HEK293 (cell line): Measurements from ENCODE around the gene TREH.

Experiments used
- BCL11A ChIP-seq: fragments of 450-650 bp; formaldehyde crosslinking; IDR thresholded peaks from 2 replicates; pipeline ENCODE4 v1.5.1; 2016; ENCODE audit warnings: low read depth, missing biosample characterization, missing genetic modification characterization
- FEZF1 ChIP-seq: fragments of 450-650 bp; formaldehyde crosslinking; IDR thresholded peaks from 2 replicates; pipeline ENCODE4 v1.5.1; 2016; ENCODE audit warnings: missing biosample characterization, missing genetic modification characterization
- HIC1 ChIP-seq: fragments of 450-650 bp; formaldehyde crosslinking; IDR thresholded peaks from 2 replicates; pipeline ENCODE4 v1.5.1; 2016; ENCODE audit warnings: missing biosample characterization, missing genetic modification characterization
- HOXC10 ChIP-seq: sonication (generic); formaldehyde crosslinking; IDR thresholded peaks from 2 replicates; pipeline ENCODE4 v1.8.1; 2023; ENCODE audit warnings: mild to moderate bottlenecking, missing genetic modification reagents
- MZF1 ChIP-seq: fragments of 450-650 bp; formaldehyde crosslinking; IDR thresholded peaks from 2 replicates; pipeline ENCODE4 v1.5.1; 2017; ENCODE audit warnings: missing biosample characterization, missing genetic modification characterization, borderline replicate concordance
- SP2 ChIP-seq: fragments of 450-650 bp; formaldehyde crosslinking; IDR thresholded peaks from 2 replicates; pipeline ENCODE4 v1.5.1; 2016; ENCODE audit warnings: missing biosample characterization, missing genetic modification characterization
- YY1 ChIP-seq: fragments of 450-650 bp; formaldehyde crosslinking; IDR thresholded peaks from 2 replicates; pipeline ENCODE4 v1.5.1; 2018; ENCODE audit warnings: missing biosample characterization, missing genetic modification characterization
- ZBTB1 ChIP-seq: fragments of 450-650 bp; formaldehyde crosslinking; IDR thresholded peaks from 2 replicates; pipeline ENCODE4 v1.5.1; 2016; ENCODE audit warnings: missing biosample characterization, missing genetic modification characterization
- ZBTB11 ChIP-seq: fragments of 450-650 bp; formaldehyde crosslinking; conservative IDR thresholded peaks from 2 replicates; pipeline ENCODE4 v1.5.1; 2016; ENCODE audit warnings: low read depth, missing biosample characterization, missing genetic modification characterization
- ZBTB6 ChIP-seq: fragments of 450-650 bp; formaldehyde crosslinking; IDR thresholded peaks from 2 replicates; pipeline ENCODE4 v1.5.1; 2017; ENCODE audit warnings: missing biosample characterization, missing genetic modification characterization
- ZIC2 ChIP-seq: fragments of 450-650 bp; formaldehyde crosslinking; IDR thresholded peaks from 2 replicates; pipeline ENCODE4 v1.5.1; 2016; ENCODE audit warnings: missing biosample characterization, missing genetic modification characterization
- ZNF121 ChIP-seq: fragments of 450-650 bp; formaldehyde crosslinking; IDR thresholded peaks from 2 replicates; pipeline ENCODE4 v1.5.1; 2016; ENCODE audit warnings: missing biosample characterization, missing genetic modification characterization
- ZNF239 ChIP-seq: fragments of 450-650 bp; formaldehyde crosslinking; IDR thresholded peaks from 2 replicates; pipeline ENCODE4 v1.5.1; 2016; ENCODE audit warnings: missing biosample characterization, missing genetic modification characterization
- ZNF280C ChIP-seq: fragments of 450-650 bp; formaldehyde crosslinking; IDR thresholded peaks from 2 replicates; pipeline ENCODE4 v1.5.1; 2016; ENCODE audit warnings: missing biosample characterization, missing genetic modification characterization
- ZNF335 ChIP-seq: fragments of 450-650 bp; formaldehyde crosslinking; conservative IDR thresholded peaks from 2 replicates; pipeline ENCODE4 v1.5.1; 2016; ENCODE audit warnings: missing biosample characterization, missing genetic modification characterization
- ZNF362 ChIP-seq: fragments of 450-650 bp; formaldehyde crosslinking; IDR thresholded peaks from 2 replicates; pipeline ENCODE4 v1.5.1; 2016; ENCODE audit warnings: missing biosample characterization, missing genetic modification characterization
- ZNF426 ChIP-seq: fragments of 450-650 bp; formaldehyde crosslinking; IDR thresholded peaks from 2 replicates; pipeline ENCODE4 v1.5.1; 2017; ENCODE audit warnings: missing biosample characterization, missing genetic modification characterization, mild to moderate bottlenecking, inconsistent platforms, moderate library complexity
- ZNF449 ChIP-seq: fragments of 450-650 bp; formaldehyde crosslinking; IDR thresholded peaks from 2 replicates; pipeline ENCODE4 v1.5.1; 2017; ENCODE audit warnings: missing biosample characterization, mild to moderate bottlenecking, missing genetic modification characterization, moderate library complexity
- ZNF48 ChIP-seq: fragments of 450-650 bp; formaldehyde crosslinking; IDR thresholded peaks from 2 replicates; pipeline ENCODE4 v1.5.1; 2016; ENCODE audit warnings: missing biosample characterization, missing genetic modification characterization
- ZNF521 ChIP-seq: fragments of 450-650 bp; formaldehyde crosslinking; IDR thresholded peaks from 2 replicates; pipeline ENCODE4 v1.5.1; 2017; ENCODE audit warnings: missing biosample characterization, mild to moderate bottlenecking, missing genetic modification characterization
- ZNF529 ChIP-seq: fragments of 450-650 bp; formaldehyde crosslinking; IDR thresholded peaks from 2 replicates; pipeline ENCODE4 v1.5.1; 2017; ENCODE audit warnings: missing genetic modification characterization, missing biosample characterization; ENCODE audit not compliant: insufficient replicate concordance
- ZNF544 ChIP-seq: fragments of 450-650 bp; formaldehyde crosslinking; IDR thresholded peaks from 2 replicates; pipeline ENCODE4 v1.5.0; 2017; ENCODE audit warnings: missing biosample characterization, missing genetic modification characterization
- ZNF555 ChIP-seq: fragments of 450-650 bp; formaldehyde crosslinking; conservative IDR thresholded peaks from 2 replicates; pipeline ENCODE4 v1.5.1; 2017; ENCODE audit warnings: missing biosample characterization, mild to moderate bottlenecking, missing genetic modification characterization, inconsistent platforms
- ZNF558 ChIP-seq: fragments of 450-650 bp; formaldehyde crosslinking; IDR thresholded peaks from 2 replicates; pipeline ENCODE4 v1.5.1; 2016; ENCODE audit warnings: missing biosample characterization, missing genetic modification characterization
- ZNF600 ChIP-seq: fragments of 450-650 bp; formaldehyde crosslinking; IDR thresholded peaks from 2 replicates; pipeline ENCODE4 v1.5.1; 2016; ENCODE audit warnings: missing biosample characterization, missing genetic modification characterization
- ZNF664 ChIP-seq: fragments of 450-650 bp; formaldehyde crosslinking; IDR thresholded peaks from 2 replicates; pipeline ENCODE4 v1.5.1; 2016; ENCODE audit warnings: missing biosample characterization, missing genetic modification characterization
- ZNF76 ChIP-seq: fragments of 450-650 bp; formaldehyde crosslinking; IDR thresholded peaks from 2 replicates; pipeline ENCODE4; 2016; ENCODE audit warnings: low read depth, missing biosample characterization, missing genetic modification characterization, borderline replicate concordance
- ZSCAN16 ChIP-seq: fragments of 450-650 bp; formaldehyde crosslinking; IDR thresholded peaks from 2 replicates; pipeline ENCODE4 v1.5.1; 2016; ENCODE audit warnings: missing biosample characterization, missing genetic modification characterization

TREH gene

GRCh38 chr11:118621071-118621783 lies 58.2 kb downstream of the TREH start (continued):
- TF ChIP-seq ZBTB11 = peak; percentile 40; the same call in 1 of the 2 replicates
- TF ChIP-seq ZNF544 = no peak
- no peak for TF ChIP-seq MZF1 (tag by site-specific recombination)
- no peak for TF ChIP-seq FEZF1 (tag by site-specific recombination)
- no peak for TF ChIP-seq ZNF521
- TF ChIP-seq ZNF449 (tag by site-specific recombination) = no peak
- TF ChIP-seq ZNF362 (tag by site-specific recombination) = no peak
- peak; percentile 54 for TF ChIP-seq ZNF335 (tag by site-specific recombination)
- peak; percentile 52; the same call in 1 of the 2 replicates for TF ChIP-seq ZNF600 (tag by site-specific recombination)
- TF ChIP-seq ZSCAN16 (tag by site-specific recombination) = no peak
- TF ChIP-seq ZNF558 = no peak
- TF ChIP-seq SP2 (tag by site-specific recombination) = peak; percentile 93
- TF ChIP-seq ZNF426 = no peak
- TF ChIP-seq ZNF555 (tag by site-specific recombination) = no peak
- TF ChIP-seq ZNF664 (tag by site-specific recombination) = no peak
- TF ChIP-seq ZNF280C (tag by site-specific recombination) = no peak
- no peak for TF ChIP-seq HIC1 (tag by site-specific recombination)
- no peak for TF ChIP-seq ZNF529 (tag by site-specific recombination)
- no peak for TF ChIP-seq ZBTB1 (tag by site-specific recombination)
- TF ChIP-seq YY1 (tag by site-specific recombination) = no peak
- TF ChIP-seq ZNF121 (tag by site-specific recombination) = peak; percentile 51; the same call in 1 of the 2 replicates
- peak; percentile 69 for TF ChIP-seq ZBTB6 (tag by site-specific recombination)
- no peak for TF ChIP-seq ZNF48 (tag by site-specific recombination)
- no peak for TF ChIP-seq HOXC10 (CRISPR knock-in tag)
- TF ChIP-seq ZNF76 (tag by site-specific recombination) = no peak
- no peak for TF ChIP-seq BCL11A (tag by site-specific recombination)
- TF ChIP-seq ZIC2 (tag by site-specific recombination) = no peak
- no peak for TF ChIP-seq ZNF239 (tag by site-specific recombination)
